Transverse colon (tissue), 4 donors: Measurements from ENCODE around the gene RBM19. TPM values are rescaled to one million over a fixed set of nuclear protein-coding genes. Genes with fewer than 3 reads are reported as not detected.

ENCODE experiments used
- DNase-seq: peaks from one replicate; pipeline ENCODE4 v3.0.0-alpha.2; 2019
- H3K27ac ChIP-seq, 4 donors: fragments of 200-600 bp; sonication (generic); 2 replicates each; pipeline ENCODE4 v1.5.1; 2016 to 2018; ENCODE audit warnings: inconsistent platforms in 4 of 4
- H3K27me3 ChIP-seq: fragments of 200-600 bp; sonication (generic); 2 replicates; pipeline ENCODE4 v1.5.1; 2017; ENCODE audit warnings: inconsistent platforms
- H3K36me3 ChIP-seq, 4 donors: fragments of 200-600 bp; sonication (generic); 2 replicates each; pipeline ENCODE4 v1.5.1; 2017 to 2019; ENCODE audit warnings: inconsistent platforms in 4 of 4
- H3K4me1 ChIP-seq, 4 donors: fragments of 200-600 bp; sonication (generic); 2 replicates each; pipeline ENCODE4 v1.5.1; 2017 to 2020; ENCODE audit warnings: inconsistent platforms in 4 of 4
- H3K4me3 ChIP-seq, 4 donors: fragments of 200-600 bp; sonication (generic); 1 replicate in 1 of 4; 2 replicates in 3 of 4; pipeline versions ENCODE4 v1.5.1 to v1.6.1; 2017 to 2019; ENCODE audit warnings: inconsistent platforms in 4 of 4
- H3K9me3 ChIP-seq, 2 donors: fragments of 200-600 bp; sonication (generic); 2 replicates each; pipeline ENCODE4 v1.5.1; 2017 to 2019; ENCODE audit warnings: inconsistent platforms in 2 of 2
- CTCF ChIP-seq, 5 experiments: fragments of 200-600 bp in 3 of 5; fragments of 450-650 bp in 2 of 5; sonication (generic) in 3 of 5; IDR thresholded peaks; 1 replicate in 2 of 5; 2 replicates in 3 of 5; pipeline ENCODE4 v1.5.1; 2016 to 2017; ENCODE audit warnings: antibody characterized with exemption in 5 of 5, inconsistent platforms in 3 of 5, mild to moderate bottlenecking in 2 of 5, moderate library complexity in 1 of 5
- EP300 ChIP-seq: sonication (generic); formaldehyde crosslinking; IDR thresholded peaks from one replicate; pipeline ENCODE4 v1.6.1; 2017; ENCODE audit warnings: antibody characterized with exemption, low read depth
- POLR2A ChIP-seq: fragments of 450-650 bp; IDR thresholded peaks from one replicate; pipeline ENCODE4 v1.6.1; 2016; ENCODE audit warnings: antibody characterized with exemption, mild to moderate bottlenecking, moderate library complexity
- POLR2AphosphoS5 ChIP-seq, 3 donors: sonication (generic); formaldehyde crosslinking; IDR thresholded peaks; one replicate each; pipeline ENCODE4 v1.6.1; 2016; ENCODE audit warnings: antibody characterized with exemption in 3 of 3
- WGBS, 2 donors: methylation state at CpG; one replicate each; pipeline ENCODE4 v1.1.5; 2018; ENCODE audit warnings: low coverage in 1 of 2; 5-methylcytosine and 5-hydroxymethylcytosine counted together
- in situ Hi-C, 4 donors: fragments of 200-750 bp; cut with MboI; loops; one replicate each; pipeline versions ENCODE4 v1.15.0 to v1.15.1; 2017; ENCODE audit warnings: low sequenced_read_pairs in 3 of 4, low pct_ligation_motif_present in 1 of 4, low pct_unique_long_range_greater_than_20kb in 1 of 4
- intact Hi-C: fragments of 100-400 bp; cut with DNase I; formaldehyde crosslinking; loops from one replicate; pipeline ENCODE4 v1.15.1; 2023; ENCODE audit warnings: low total_unique reads
- total RNA-seq, 4 donors: library from RNA; depleted of rRNA; stranded (reverse); fragments of >200 nt; gene quantifications; one replicate each; pipeline ENCODE4 v1.1.0, GENCODE V29; 2016

The RBM19 gene
- total RNA-seq, 4 donors from 2014 or later = 24.3 to 96.1 (median 28.7) TPM

GRCh38 chr12:113818283-113818682 is 147.8 kb downstream of the RBM19 start:
- intact Hi-C loops (no loop called here), in situ Hi-C loops (no loop called here)
- DNase-seq = no peak
- Histone ChIP-seq H3K27me3 (no peaks in the 10 kb centered on the region), H3K4me3 (no peak overlapping the region), H3K4me1 (no peaks in the 10 kb centered on the region), H3K9me3 (no peaks in the 10 kb centered on the region), H3K36me3 (peaks cover 0 to 3% (median 0%) of the 10 kb centered on the region in 4 donors), H3K27ac (no peak overlapping the region)
- TF ChIP-seq EP300 = no peak
- TF ChIP-seq POLR2AphosphoS5 (IDR thresholded peaks at IDR 0.05) = no peak
- no peak for TF ChIP-seq CTCF (IDR thresholded peaks at IDR 0.05)
- TF ChIP-seq POLR2A = no peak
- 80% methylated on average over 4 of the region's 4 CpGs; no CpG with 5 or more reads in 1 of the 2 donors for WGBS, 2 donors

- Histone ChIP-seq H3K4me3 (no peak overlapping the region), H3K27ac (no peak overlapping the region), H3K27me3 (no peaks in the 10 kb centered on the region), H3K36me3 (peaks cover 0 to 3% (median 0%) of the 10 kb centered on the region in 4 donors), H3K4me1 (no peaks in the 10 kb centered on the region), H3K9me3 (no peaks in the 10 kb centered on the region)
- DNase-seq = no peak
- in situ Hi-C loops (no loop called here), intact Hi-C loops (no loop called here)
- TF ChIP-seq EP300 = no peak
- TF ChIP-seq POLR2AphosphoS5 (IDR thresholded peaks at IDR 0.05) = no peak
- no peak for TF ChIP-seq POLR2A
- no peak for TF ChIP-seq CTCF (IDR thresholded peaks at IDR 0.05)
- 78 to 87% methylated on average over 10 to 16 of the region's 16 CpGs for whole genome bisulfite sequencing, 2 donors
Observed at GRCh38 chr12:113816866-113817265, 149.3 kb downstream of the RBM19 start.

- H3K4me3 ChIP-seq = no peak overlapping the region
- in situ Hi-C loops = no loop called here
- TF ChIP-seq CTCF (IDR thresholded peaks at IDR 0.05) = no peak
- no peak for TF ChIP-seq EP300
- TF ChIP-seq POLR2AphosphoS5 (IDR thresholded peaks at IDR 0.05) = no peak
- no peak for TF ChIP-seq POLR2A
- H3K27me3 ChIP-seq = no peaks in the 10 kb centered on the region
- H3K4me1 ChIP-seq = no peaks in the 10 kb centered on the region
- no peak for DNase-seq
- peaks cover 0 to 3% (median 0%) of the 10 kb centered on the region in 4 donors for H3K36me3 ChIP-seq
- intact Hi-C loops = no loop called here
- no peaks in the 10 kb centered on the region for H3K9me3 ChIP-seq
- no peak overlapping the region for H3K27ac ChIP-seq
- WGBS, 2 donors = 60 to 92% methylated on average over 1 to 5 of the region's 5 CpGs
Observed at GRCh38 chr12:113815031-113815430, 151.1 kb downstream of the RBM19 start.

GRCh38 chr12:113813229-113813541 is 152.9 kb downstream of the RBM19 start:
- H3K36me3 ChIP-seq = peaks cover 0 to 3% (median 0%) of the 10 kb centered on the region in 4 donors
- no peaks in the 10 kb centered on the region for H3K27me3 ChIP-seq
- 88 to 98% methylated on average over 6 of the region's 6 CpGs for WGBS, 2 donors
- no peak overlapping the region for H3K4me3 ChIP-seq
- H3K27ac ChIP-seq = no peak overlapping the region
- intact Hi-C loops = no loop called here
- H3K9me3 ChIP-seq = no peaks in the 10 kb centered on the region
- H3K4me1 ChIP-seq = no peaks in the 10 kb centered on the region
- TF ChIP-seq CTCF (IDR thresholded peaks at IDR 0.05) = no peak
- TF ChIP-seq POLR2AphosphoS5 (IDR thresholded peaks at IDR 0.05) = no peak
- no peak for TF ChIP-seq POLR2A
- no peak for TF ChIP-seq EP300
- in situ Hi-C loops = no loop called here
- DNase-seq = no peak
